Activated CD4-positive, CD25-positive, alpha-beta regulatory T cell treated with anti-CD3 and anti-CD28 coated beads, Interleukin-2, amount 50 U/mL, for 72 hours (primary cell): ENCODE data around the gene TMTC2.

ENCODE experiments used
- DNase-seq: peaks from one replicate; pipeline ENCODE4 v3.0.0; 2021

Gene TMTC2

GRCh38 chr12:82886671-82887340 is 200.1 kb downstream of the TMTC2 start:
- no peak for DNase-seq

- DNase-seq, result no peak
These were observed 207.2 kb downstream of the TMTC2 start for GRCh38 chr12:82893896-82894295.

GRCh38 chr12:82896277-82896676 is 209.6 kb downstream of the TMTC2 start:
- DNase-seq, result no peak

GRCh38 chr12:82896979-82897378 is 210.3 kb downstream of the TMTC2 start:
- no peak for DNase-seq

GRCh38 chr12:82898441-82898840 is 211.7 kb downstream of the TMTC2 start:
- DNase-seq, result no peak

- no peak for DNase-seq
These were observed 217.6 kb downstream of the TMTC2 start for GRCh38 chr12:82904219-82904790.

- DNase-seq, result no peak
These were observed 223.7 kb downstream of the TMTC2 start for GRCh38 chr12:82910246-82910893.

GRCh38 chr12:82912406-82912805 is 225.7 kb downstream of the TMTC2 start:
- no peak for DNase-seq

- no peak for DNase-seq
These were observed 232.8 kb downstream of the TMTC2 start for GRCh38 chr12:82919388-82920054.

GRCh38 chr12:82923935-82924334 is 237.2 kb downstream of the TMTC2 start:
- no peak for DNase-seq

- DNase-seq, result no peak
These were observed 239.9 kb downstream of the TMTC2 start for GRCh38 chr12:82926630-82927029.

GRCh38 chr12:82930301-82930700 is 243.6 kb downstream of the TMTC2 start:
- DNase-seq, result no peak

- DNase-seq, result no peak
These were observed 244.8 kb downstream of the TMTC2 start for GRCh38 chr12:82931349-82932116.

- DNase-seq, result no peak
These were observed 250.4 kb downstream of the TMTC2 start for GRCh38 chr12:82937151-82937550.

GRCh38 chr12:82942521-82942920 is 255.8 kb downstream of the TMTC2 start:
- DNase-seq, result no peak

- no peak for DNase-seq
These were observed 256.3 kb downstream of the TMTC2 start for GRCh38 chr12:82942991-82943401.

- DNase-seq, result no peak
These were observed 261.8 kb downstream of the TMTC2 start for GRCh38 chr12:82948491-82948890.

- no peak for DNase-seq
These were observed 263.6 kb downstream of the TMTC2 start for GRCh38 chr12:82950356-82950755.

GRCh38 chr12:82952946-82953345 is 266.2 kb downstream of the TMTC2 start:
- DNase-seq, result no peak

GRCh38 chr12:82953397-82953796 is 266.7 kb downstream of the TMTC2 start:
- no peak for DNase-seq

GRCh38 chr12:82954064-82954463 is 267.4 kb downstream of the TMTC2 start:
- no peak for DNase-seq

GRCh38 chr12:82954572-82954971 is 267.9 kb downstream of the TMTC2 start:
- no peak for DNase-seq

GRCh38 chr12:82955043-82955442 is 268.3 kb downstream of the TMTC2 start:
- DNase-seq, result no peak
